ENCODE data around the gene DHDH.

- TF ChIP-seq CTCF (conservative IDR thresholded peaks at IDR 0.05; ENCODE audit: low read length) (no peak), EZH2phosphoT487 (IDR thresholded peaks at IDR 0.05; ENCODE audit: borderline replicate concordance, low read depth, low read length) (no peak)
Observed at GRCh38 chr19:48890551-48890950, 42.9 kb upstream of the DHDH start.
